Astrocyte (in vitro differentiated cells and primary cell): ENCODE measurements around the gene IGFBP5.

ENCODE experiments used
- CTCF ChIP-seq: IDR thresholded peaks from 2 replicates; pipeline ENCODE4 v1.5.1; 2011; ENCODE audit warnings: low read depth, mild to moderate bottlenecking, inconsistent platforms, low read length, moderate library complexity; ENCODE audit not compliant: insufficient read depth
- EZH2 ChIP-seq: IDR thresholded peaks from 2 replicates; pipeline ENCODE4 v1.6.1; 2012; ENCODE audit warnings: mild to moderate bottlenecking, low read length, inconsistent platforms; ENCODE audit not compliant: insufficient read depth

DNA sequence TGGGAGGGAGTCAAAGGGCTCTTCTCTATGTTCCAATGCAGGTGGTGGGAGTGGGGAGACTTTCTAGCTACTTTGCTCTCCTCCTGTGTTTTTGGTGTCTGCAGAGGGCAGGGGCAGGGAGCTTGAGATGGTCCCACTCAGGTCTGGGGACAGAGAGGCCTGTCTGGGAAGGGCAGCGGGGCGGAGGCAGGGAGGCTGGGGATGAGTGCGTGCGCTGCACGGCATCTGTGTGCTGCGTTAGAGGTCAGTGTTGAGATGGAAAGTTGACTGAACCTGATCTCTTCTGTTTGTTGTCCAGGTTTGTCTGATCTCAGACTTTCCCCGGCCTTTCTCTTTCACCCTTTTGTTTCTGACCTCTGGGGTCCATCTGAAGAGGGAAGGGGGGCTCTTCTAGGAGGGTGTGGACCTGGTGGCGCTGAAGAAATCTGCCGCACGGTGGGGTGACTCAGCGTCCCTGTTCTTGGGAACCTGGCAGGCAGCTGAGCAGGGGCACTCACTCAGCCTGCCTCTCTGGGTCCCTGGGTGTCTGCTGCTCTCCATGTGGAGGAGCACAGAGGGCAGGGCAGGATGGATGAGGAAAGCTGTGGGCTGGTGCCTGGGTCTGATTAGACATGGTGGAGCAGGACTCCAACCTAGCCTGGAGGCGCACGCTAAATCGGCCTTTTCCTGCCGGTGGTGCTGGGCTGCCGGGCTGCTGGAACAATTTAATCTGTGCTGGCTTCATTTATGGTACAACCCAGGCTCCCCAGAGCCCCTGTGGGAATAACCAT, 38.1 kb downstream of the IGFBP5 start:
- no peak for TF ChIP-seq CTCF
- TF ChIP-seq EZH2 = no peak
